Kidney glomerular epithelial cell (primary cell): ENCODE results near the gene PRDM16.

Experiments used
- DNase-seq: peaks from one replicate; lab custom pipeline; 2025; lab: John Stamatoyannopoulos, UW

PRDM16 gene

DNA sequence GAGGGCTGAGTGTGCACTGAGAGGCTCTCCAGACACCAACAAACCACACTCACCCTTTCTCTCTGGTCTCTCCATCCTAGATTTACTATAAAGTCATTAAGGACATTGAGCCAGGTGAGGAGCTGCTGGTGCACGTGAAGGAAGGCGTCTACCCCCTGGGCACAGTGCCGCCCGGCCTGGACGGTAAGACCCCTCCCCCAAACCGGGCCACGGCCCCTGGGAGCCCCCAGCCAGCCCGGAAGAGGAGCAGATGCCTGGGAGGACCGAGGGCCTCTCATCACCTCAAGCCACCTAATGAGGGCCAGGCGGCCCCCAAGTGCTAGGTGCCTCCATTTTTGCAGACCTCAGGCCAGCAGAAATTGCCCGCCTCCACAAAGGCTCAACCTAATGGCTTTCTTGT, 327.4 kb downstream of the PRDM16 start:
- no peak for DNase-seq

DNA sequence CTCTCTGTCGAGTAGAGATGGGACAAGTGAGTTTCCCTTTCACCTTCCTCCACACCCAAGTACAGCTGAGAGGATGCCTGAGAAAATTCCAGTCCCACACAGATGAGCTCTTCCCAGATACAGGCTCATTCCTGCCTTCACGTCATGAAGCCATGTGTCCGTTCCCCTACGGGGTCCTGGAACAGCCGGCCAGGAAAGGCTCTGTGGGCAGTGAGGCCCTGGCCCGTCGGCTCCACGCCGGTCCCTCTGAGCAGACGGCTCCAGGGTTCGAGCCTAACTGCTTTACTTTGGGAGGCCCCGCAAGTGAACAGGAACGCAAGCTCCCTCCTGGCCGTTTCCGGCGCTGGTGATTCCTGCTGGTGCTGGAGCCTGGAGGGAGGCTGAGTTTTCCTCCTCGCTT, 328.3 kb downstream of the PRDM16 start:
- no peak for DNase-seq

GRCh38 chr1:3398396-3399140, 329.6 kb downstream of the PRDM16 start:
- DNase-seq = no peak

DNA sequence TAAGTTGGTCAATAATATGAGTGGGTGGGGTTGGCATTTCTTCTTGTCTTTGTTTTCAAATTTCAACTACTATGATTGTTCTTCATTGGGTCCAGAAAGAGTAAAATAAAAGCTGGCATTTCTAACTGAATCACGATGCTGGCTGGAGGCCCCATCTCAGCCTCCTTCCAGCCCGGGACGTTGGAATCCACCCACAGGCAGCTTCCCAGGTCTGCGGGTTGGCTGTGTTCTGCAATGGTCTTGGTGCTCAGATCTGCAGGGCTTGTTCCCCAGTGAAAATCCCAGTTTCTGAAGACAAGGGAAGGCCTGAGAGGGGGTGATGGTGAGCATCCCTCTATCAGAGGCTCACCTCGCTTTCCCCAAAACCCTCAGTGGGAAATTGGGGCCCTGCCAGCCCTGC, 330.7 kb downstream of the PRDM16 start:
- no peak for DNase-seq

DNA sequence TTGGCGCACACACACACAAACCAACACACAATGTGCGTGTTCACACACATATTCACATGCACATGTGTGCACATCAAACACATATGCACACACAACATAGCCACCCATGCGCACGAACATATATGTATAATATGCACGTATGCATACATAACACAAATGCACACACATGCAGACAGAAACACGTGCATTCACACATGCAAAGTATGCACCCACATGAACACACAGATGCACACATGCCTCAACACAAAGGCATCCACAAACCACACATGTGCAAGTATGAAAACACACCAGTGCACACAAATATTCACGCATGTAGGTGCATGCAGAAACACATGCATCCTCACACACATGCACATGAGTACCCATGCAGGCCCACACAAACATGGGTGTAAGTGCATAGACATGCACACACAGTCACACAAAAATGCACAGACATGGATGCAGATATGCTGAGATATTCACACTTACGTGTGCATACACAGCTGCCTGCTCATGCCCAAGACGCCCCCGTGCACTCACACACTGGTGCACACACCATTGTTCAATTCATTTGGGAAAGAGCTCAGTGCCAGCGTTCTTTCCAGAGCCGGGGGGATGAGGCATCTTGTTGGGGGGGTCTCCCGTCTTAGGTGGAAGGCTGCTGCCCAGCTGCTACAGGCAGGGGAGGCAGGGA, 332.7 kb downstream of the PRDM16 start:
- no peak for DNase-seq

DNA sequence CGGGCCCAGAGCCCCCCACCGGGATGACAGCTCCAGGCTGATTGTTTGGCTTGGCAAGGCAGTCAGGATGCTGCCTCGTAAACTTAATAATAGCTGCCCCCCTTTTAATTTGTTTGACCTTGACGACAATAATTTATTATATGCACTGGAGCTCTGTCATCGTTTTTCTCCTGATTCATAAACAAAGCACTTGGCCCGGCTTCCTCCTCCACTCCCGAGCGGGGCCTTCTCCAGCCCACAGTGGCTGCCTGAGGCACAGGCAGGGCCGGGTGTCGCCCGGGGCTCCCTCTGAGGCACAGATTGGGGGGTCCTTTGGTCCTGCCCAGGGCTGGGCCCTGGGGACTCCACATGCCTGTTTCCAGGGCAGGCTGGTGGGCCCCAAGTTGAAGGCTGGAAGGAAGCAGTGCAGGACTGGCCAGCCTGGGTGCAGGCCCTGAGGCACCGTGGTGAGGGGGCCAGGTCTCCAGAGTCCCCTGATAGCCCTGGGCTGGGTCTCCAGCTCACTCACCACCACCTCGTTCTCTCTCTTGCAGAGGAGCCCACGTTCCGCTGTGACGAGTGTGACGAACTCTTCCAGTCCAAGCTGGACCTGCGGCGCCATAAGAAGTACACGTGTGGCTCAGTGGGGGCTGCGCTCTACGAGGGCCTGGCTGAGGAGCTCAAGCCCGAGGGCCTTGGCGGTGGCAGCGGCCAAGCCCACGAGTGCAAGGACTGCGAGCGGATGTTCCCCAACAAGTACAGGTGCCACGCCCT, 333.4 kb downstream of the PRDM16 start:
- DNase-seq = no peak

DNA sequence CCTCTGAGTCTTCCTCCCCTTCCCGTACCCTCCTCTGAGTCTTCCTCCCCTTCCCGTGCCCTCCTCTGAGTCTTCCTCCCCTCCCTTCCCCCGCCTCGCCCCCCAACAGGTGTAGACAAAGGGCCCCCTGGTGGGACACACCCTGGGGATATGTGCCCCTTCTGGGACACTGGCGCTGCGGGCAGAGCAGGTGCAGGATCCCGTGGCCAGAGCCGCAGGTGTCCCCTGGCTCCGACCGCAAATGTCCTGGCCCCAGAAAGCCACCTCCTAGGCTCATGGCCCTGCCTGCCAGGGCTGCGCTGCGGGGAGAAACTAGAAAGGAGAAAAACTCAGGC, 334.0 kb downstream of the PRDM16 start:
- DNase-seq = no peak

DNA sequence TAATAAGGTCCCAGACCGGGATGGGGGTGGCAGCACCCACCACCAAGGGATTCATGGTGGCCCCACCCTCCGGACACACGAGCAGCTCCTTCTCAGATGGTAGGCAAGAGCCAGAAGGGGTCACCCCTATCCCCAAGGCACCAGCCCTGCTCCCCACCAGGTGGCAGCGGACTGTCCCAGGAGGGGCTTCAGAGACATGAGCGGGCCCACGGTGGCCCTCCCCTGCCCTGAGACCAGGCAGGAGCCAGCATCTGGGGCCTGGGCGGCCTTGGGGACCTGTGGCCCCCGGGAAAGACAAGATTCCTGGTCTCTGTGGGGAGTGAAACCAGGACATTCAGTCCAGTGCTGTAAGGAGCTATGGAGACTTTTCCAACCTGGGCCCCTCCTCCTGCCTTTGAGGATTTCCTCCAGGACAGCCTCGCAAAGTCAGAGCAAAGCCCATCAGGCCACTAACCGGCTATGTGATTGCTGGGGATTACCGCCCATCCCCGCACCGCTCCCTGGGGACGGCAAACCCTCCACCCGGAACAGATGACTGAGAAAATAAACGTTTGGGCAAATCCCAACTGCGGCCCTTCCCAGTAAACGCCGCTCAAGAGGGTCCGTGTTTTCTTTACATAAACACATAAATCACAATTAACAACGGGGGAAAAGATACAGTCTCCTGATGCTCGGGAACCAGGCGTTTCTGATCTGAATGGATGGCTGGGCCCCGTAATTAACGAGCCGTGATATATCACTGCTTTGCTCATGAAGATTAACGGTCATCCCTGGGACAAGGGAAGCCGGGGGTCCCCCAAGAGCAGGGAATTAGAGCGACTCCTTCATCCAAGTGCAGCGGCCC, 334.6 kb downstream of the PRDM16 start:
- DNase-seq = no peak

DNA sequence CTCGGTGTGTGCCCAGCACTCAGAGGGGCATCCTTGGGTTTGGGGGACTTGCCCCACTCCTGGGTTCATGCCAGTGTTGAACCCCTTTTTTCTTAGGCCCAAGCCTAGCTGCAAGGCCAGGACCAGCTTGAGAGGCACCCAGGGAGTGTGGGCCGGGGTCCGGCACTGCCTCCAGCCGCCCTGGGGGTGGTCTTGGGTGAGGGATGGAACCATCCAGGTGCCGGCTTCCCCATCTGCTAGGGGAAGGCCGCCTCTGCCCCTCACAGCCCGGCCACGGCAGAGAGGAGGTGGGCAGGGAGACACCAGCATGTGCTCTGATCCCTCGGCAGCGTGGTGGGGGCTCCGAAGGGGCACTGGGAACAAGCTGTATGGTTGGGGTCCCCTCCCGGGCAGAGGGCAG, 335.3 kb downstream of the PRDM16 start:
- DNase-seq = no peak

DNA sequence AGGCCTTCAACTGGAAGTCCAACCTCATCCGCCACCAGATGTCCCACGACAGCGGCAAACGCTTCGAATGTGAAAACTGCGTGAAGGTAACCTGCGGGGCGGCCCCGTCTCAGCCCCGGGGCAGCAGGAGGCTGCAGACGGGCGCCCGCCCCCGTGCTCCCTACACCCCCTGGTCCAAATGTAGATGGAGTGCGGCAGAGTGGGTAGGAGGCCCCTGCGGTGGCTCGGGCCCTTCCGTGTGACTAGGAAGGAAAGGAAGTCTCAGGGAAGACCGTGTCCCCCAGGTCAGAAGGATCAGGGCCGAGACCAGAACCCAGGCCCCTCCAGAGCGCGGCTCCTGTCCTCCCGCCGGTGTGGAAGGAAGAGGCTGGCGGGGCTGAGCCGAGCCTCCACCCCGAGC, 335.8 kb downstream of the PRDM16 start:
- DNase-seq = no peak

- no peak for DNase-seq
Measured at GRCh38 chr1:3405491-3405890, 336.5 kb downstream of the PRDM16 start.

GRCh38 chr1:3405974-3406867, 337.2 kb downstream of the PRDM16 start:
- DNase-seq = no peak

- DNase-seq = no peak
Measured at GRCh38 chr1:3407021-3407420, 338.0 kb downstream of the PRDM16 start.

DNA sequence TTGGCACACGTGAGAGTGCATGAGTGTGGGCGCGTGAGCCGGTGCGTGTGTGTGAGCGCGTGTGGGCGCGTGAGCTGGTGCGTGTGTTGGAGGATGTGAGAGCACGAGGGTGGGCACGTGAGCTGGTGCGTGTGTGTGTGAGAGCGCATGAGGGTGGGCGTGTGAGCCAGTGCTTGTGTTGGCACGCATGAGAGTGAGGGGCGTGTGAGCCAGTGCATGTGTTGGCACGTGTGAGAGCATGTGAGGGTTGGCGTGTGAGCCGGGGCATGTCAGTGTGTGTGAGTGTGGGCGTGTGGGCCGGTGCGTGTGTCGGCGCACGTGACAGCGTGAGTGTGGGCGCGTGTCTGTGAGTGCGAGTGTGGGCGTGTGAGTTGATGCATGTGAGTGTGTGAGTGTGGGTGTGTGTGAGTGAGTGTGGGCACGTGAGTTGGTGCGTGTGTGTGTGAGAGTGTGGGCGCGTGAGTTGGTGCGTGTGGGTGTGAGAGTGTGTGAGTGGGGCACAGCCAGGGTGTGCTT, 339.8 kb downstream of the PRDM16 start:
- DNase-seq = no peak

GRCh38 chr1:3409366-3410141, 340.6 kb downstream of the PRDM16 start:
- DNase-seq = no peak

DNA sequence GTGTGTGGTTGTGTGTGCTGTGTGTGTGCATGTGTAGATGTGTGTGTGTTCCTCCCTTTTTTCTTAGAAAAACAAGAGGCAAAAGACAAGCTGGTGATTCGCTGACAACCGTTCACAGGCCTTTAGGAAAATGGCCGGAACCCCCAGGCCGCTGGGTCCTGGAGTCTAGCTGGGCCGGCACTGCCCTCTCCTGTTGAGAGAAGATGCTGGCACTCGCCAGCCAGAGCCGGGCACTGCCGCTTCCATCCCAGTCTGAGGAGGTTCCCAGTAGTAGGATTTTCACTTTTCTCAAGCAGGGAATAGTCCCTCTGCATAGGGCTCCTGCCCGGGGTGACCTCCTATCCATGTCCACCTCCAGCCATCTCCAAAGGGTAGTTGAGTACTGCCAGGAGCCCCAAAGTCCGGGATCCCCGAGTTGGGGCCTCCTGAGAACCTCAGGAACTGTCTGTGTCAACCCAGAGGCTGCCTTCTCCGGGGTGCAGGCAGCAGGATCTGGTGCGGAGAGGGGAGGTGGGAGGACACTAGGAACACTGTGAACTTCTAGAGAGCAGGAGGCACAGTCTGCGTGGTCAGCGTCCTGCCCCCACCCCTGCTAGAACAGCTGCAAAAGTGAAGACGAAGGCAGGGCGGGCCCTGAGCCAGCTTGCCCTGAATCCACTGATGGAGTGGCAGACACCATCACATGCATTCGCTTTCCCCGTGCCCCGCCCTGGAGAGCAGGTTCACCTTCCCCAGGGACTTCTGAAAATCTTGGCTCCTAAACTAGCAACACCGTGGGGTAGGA, 341.3 kb downstream of the PRDM16 start:
- DNase-seq = peak; percentile 24

DNA sequence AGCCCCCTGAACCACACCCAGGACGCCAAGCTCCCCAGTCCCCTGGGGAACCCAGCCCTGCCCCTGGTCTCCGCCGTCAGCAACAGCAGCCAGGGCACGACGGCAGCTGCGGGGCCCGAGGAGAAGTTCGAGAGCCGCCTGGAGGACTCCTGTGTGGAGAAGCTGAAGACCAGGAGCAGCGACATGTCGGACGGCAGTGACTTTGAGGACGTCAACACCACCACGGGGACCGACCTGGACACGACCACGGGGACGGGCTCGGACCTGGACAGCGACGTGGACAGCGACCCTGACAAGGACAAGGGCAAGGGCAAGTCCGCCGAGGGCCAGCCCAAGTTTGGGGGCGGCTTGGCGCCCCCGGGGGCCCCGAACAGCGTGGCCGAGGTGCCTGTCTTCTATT, 342.8 kb downstream of the PRDM16 start:
- no peak for DNase-seq

DNA sequence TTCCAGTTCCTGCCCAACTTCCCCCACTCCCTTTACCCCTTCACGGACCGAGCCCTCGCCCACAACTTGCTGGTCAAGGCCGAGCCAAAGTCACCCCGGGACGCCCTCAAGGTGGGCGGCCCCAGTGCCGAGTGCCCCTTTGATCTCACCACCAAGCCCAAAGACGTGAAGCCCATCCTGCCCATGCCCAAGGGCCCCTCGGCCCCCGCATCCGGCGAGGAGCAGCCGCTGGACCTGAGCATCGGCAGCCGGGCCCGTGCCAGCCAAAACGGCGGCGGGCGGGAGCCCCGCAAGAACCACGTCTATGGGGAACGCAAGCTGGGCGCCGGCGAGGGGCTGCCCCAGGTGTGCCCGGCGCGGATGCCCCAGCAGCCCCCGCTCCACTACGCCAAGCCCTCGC, 343.4 kb downstream of the PRDM16 start:
- no peak for DNase-seq

DNA sequence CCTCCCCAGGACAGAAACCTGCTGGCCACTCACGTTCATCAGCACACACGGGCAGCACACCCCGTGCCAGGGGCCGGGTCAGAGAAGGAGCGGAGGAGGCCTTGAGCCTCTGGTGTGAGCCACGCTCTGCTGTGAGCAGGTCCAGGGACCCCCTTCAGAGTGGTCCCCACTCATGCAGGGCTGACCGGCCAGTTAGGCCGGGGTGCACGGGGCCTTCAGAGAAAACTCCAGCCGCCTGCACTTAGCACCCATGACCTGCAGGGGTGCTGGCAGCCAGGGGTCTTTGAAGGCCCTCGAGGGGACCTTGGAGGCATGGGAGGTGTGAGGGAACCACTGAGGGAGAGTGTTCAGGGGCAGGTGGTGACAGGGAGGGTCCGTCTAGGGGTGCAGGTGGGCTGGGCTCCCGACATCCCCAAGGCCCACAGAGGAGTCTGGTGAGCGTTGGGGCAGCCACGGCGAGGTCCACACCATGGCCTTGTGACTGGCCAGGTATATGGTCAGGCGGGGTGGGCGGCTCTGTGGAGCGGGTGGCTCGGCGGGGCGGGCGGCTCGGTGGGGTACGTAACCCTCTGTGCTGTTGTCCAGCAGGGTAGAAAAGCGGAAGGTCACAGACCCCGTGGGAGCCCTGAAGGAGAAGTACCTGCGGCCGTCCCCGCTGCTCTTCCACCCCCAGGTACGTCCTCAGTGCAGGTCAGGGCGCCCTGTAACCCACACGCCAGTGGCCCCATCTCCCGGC, 345.1 kb downstream of the PRDM16 start:
- no peak for DNase-seq
